Measurements from ENCODE around the gene SLC2A10.

The SLC2A10 gene

DNA sequence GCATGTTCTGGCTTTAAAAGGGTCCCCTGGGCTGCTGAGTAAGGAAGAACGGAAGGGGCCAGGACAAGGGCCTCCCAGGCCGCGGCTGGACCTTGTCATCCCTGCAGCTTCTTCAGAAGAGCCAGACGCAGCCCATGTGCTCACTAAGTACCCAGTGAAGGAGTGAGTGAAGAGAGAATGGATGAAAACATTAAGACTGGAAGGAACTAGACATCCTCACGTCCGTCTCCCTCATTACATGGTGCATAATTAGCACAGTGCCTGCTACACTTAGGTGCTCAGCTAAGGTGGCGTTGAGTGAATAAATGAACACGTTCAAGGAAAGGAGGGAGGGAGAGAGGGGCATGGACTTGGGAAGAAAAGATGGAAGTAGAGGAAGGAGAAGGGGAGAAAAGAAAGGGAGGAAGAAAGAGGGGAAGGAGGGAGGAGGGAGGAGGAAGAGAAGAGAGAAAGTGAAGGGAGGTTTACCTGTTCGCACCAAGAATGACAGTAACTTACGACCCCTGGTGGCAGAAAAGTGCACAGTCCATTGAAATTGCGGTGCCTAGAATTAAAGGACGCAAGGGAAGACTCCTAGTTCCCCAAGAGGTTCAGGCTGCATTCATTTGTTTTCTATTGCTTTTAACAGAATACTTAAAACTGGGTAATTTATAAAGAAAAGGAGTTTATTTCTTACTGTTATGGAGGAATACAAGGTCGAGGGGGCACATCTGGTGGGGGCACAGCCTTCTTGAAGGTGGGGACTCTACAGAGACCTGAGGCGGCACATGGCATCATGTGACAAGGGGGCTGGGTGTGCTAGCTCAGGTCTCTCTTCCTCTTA, 28.2 kb upstream of the SLC2A10 start:
- peak; percentile 41 to 62 for DNase-seq (ENCODE audit: low read depth in 1 of 2, low spot score in 1 of 2)

DNA sequence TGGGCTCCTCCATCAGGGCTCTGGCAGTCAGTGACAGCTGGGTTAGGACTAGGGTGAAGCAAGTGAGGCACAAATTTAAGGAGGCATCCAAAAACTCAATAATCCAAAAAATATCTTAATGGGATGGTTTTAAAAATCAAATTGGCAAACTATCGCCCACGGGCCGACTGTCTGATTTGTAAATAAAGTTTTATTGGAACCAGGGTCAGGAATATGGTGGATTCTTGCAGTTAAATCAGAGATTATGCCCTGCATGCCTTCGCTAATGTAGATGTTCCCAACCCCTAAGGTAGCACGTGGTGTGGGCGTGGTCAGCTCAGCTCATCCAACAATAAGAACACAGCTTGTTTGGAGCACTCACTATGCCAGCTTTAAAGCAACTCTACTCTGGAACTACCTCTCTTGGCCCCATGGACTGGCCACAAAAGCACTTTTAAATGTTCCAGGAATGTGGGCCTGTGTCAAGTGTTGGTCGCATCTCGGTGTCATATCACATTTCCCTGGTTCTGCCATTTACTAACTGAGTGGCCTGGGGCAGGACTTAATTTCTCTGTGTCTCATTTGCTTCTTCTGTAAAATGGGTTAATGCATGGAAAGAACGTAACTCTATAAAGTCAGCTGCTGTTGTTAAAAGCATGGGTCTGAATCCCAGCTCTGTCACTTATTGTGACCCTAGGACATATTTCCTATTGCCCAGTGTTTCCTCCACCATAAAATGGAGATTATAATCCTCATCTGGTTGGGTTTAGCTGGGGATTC, 27.2 kb upstream of the SLC2A10 start:
- DNase-seq (ENCODE audit: low read depth in 1 of 2, low spot score in 1 of 2), result no peak

DNA sequence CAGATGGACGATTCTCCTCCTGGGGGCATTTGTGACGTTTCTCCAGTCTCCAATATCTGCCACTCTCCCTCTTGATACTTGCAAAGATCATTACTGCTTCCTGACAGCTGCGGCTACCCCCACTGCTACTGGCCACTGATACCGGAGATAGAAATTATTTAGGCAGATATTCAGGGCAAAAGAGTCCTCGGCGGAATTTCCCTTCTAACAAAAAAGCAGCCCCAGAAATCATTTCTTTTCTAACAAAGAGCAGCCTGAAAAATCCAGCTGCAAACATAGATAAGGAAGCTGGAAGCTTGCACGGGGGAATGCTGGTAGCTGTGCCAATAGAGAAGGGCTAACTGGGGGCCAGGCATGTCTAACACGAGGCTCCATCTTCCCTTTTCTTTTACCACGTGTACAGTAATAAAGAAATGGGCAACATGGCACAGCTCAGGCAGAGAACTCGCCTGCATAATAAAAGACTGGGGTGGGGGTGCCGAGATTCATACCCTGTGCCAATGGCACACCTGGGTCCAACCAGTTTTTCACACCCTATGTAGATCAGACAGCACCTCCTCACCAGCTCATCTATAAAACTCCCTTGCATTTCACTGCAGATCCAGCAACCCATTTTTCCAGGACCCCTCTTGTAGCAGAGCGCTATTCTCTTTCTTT, 26.3 kb upstream of the SLC2A10 start:
- DNase-seq (ENCODE audit: low read depth in 1 of 2, low spot score in 1 of 2), result no peak

GRCh38 chr20:46683668-46683938, 25.8 kb upstream of the SLC2A10 start:
- no peak for DNase-seq (ENCODE audit: low read depth in 1 of 2, low spot score in 1 of 2)

DNA sequence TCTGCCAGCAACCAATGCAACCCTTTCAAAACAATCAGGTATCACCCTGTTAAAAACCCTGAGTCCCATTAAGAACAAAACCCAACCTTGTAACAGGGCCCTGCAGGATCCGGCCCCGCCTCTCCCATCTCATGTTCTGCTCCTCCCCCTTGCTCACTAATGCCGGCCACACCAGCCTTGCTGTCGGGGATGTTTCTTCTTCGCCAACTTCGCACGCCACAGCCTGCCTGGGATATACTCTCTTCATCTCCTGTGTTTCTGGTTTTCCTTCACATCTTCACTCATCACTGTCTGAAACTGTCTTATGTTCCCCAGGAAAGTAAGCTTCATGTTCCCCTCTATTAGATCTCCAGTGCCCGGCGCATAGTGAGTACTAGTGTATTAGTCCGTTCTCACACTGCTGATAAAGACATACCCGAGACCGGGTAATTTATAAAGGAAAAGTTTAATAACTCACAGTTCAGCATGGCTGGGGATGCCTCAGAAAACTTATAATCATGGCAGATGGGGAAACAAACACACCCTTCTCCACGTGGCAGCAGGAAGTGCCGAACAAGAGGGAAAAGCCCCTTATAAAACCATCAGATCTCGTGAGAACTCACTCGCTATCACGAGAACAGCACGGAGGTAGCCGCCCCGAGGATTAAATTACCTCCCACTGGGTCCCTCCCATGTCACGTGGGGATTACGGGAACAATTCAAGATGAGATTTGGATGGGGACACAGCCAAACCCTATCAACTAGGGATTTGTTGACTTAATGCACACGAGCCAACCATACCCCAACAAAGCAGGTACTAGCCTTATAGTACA, 25.3 kb upstream of the SLC2A10 start:
- DNase-seq (ENCODE audit: low read depth in 1 of 2, low spot score in 1 of 2), result no peak

DNA sequence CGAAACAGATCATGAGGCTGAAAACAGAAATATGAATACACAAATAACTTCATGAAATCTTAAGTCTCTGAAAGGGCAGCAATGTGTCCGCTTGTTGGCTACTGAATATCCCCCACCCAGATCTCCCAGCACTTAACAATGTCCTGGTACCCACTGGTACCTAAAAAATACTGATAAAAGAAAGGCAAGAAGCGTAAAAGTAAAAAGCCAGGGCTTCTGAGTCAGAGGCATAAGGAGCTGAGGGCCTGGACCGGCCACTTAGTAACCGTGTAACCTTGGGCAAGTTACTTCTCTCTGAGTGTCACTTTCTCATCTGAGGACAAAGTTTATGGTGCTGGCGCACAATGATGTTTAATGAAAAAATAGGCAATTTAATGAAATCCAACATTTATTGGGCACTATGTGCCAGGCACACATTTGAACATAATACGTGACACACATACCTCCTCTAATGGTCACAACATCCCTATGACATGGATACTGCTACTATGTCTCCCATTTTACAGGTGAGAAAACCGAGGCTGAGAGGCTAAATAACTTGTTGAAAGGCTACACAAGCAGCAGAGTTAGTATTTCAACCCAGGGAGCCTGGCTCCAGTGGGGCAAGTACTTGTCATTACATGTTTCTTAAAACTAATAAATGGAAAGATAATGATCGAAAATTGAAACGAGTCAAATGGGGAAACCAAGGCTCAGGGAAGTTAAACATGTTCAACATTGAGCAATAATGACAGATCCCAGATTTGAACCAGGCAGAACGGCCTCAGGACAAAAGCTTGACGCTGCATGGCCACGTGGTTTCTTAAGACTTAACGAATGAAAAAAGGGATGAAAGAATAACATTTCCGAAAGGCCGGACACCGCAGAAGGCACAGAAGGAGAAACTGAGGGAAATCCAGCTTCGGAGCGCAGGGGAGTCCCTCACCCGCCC, 21.0 kb upstream of the SLC2A10 start:
- DNase-seq (ENCODE audit: low read depth in 1 of 2, low spot score in 1 of 2), result no peak

DNA sequence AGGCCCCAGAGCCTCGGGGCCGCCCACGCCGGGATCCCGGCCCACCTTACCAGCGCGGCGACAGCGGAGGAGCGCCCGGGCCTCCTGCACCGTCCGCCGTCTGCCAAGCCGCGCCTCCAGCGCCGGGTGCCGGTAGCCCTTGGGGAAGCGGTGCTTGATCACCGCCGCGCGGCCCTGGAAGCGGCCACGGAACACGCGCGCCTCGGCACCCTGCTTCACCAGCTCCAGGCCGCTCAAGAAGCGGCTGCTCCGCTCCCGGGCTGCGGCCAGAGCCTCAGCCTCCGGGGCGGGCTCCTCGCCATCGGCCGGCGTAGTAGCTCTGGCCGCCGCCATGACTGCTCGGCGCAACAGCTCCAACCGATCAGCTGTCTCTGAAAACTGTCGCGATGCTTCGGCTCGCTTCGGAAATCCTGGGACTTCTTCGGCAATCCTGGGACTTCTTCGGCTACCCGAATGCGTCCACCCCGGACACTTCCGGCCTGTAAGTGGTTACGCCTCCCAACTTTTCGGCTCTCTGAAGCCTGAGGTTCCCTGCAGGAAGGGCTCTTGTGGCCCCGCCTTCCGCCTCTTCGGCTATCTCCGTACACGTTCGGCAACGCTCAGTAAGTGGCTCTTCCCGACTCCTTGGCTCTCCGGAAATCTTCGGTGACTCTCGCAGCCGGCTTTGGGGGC, 20.2 kb upstream of the SLC2A10 start, which contains the start of gene TP53RK:
Gene TP53RK, minus strand, starts transcription at position 363 of the 672 bp plus-strand sequence. Its CDS starts 30 bp downstream, at position 333.
- peak; percentile 78 to 95 for DNase-seq (ENCODE audit: low read depth in 1 of 2, low spot score in 1 of 2)

- no peak for DNase-seq (ENCODE audit: low read depth in 1 of 2, low spot score in 1 of 2)
Measured at GRCh38 chr20:46689754-46690085, 19.7 kb upstream of the SLC2A10 start.

GRCh38 chr20:46690219-46691106, 19.0 kb upstream of the SLC2A10 start:
- DNase-seq (ENCODE audit: low read depth in 1 of 2, low spot score in 1 of 2), result no peak

GRCh38 chr20:46691196-46691595, 18.3 kb upstream of the SLC2A10 start:
- no peak for DNase-seq (ENCODE audit: low read depth in 1 of 2, low spot score in 1 of 2)

- DNase-seq (ENCODE audit: low read depth in 1 of 2, low spot score in 1 of 2), result no peak
Measured at GRCh38 chr20:46694484-46694883, 15.0 kb upstream of the SLC2A10 start.

DNA sequence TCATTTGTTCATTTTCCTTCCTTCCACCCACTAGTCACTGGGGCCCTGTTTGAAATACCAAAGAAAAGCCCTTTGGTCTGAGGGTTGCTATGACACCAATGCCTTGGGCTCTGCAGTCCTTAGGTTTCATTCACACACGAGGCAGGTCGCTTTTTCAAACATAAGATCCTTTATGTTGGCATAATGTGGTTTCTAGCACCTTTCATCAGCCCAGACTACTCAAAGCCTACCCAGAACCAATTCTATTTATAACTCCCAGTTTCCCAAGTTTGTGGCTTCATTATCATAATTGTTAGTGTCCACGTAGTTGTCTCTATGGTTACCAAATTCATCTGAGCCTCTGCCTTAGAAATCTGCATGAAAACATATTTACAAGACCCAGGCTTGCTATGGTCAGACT, 13.6 kb upstream of the SLC2A10 start:
- no peak for DNase-seq (ENCODE audit: low read depth in 1 of 2, low spot score in 1 of 2)

DNA sequence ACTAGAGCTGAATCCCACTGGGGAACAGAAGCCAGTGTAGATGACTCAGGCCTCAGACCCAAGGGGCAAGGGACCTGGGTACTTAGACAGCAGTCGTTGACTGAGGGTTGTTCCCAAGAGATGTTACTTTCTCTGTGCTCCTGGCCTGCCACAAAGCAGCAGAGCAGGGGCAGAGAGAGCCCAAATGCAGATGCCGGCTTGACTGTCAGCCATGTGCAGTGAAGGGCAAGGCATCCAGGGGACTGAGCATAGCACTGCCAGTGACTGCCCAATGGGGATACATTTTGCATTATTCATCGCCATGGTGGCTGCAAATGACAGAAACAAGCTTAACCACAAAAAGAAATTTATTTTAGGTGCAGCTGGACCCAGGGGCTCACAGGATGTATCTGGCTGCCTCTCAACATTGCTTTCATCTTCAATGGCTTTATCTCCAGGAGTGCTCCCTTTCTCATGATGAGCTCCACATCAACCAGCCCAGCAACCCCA, 12.6 kb upstream of the SLC2A10 start:
- no peak for DNase-seq (ENCODE audit: low read depth in 1 of 2, low spot score in 1 of 2)

- no peak for DNase-seq (ENCODE audit: low read depth in 1 of 2, low spot score in 1 of 2)
Measured at GRCh38 chr20:46698788-46699187, 10.7 kb upstream of the SLC2A10 start.

- DNase-seq (ENCODE audit: low read depth in 1 of 2, low spot score in 1 of 2), result no peak
Measured at GRCh38 chr20:46699651-46700359, 9.6 kb upstream of the SLC2A10 start.

DNA sequence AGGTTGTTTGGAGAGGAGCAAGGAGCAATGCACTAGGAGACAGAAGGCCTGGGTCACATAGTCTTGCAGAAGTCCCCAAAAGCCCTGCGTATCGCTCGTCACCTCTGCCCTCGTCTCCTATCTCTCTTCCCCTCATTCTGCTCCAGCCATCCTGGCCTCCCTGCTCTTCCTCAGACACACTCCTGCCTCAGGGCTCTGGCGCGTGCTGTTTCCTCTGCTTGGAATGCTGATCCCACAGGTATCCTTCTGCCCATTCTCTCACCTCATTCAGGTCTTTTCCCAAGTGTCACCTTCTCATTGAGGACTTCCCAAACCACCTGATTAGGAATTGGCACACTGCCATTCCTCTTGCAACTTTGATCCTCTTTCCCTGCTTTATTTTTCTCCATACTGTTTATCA, 9.0 kb upstream of the SLC2A10 start:
- no peak for DNase-seq (ENCODE audit: low read depth in 1 of 2, low spot score in 1 of 2)

- no peak for DNase-seq (ENCODE audit: low read depth in 1 of 2, low spot score in 1 of 2)
Measured at GRCh38 chr20:46701057-46701456, 8.4 kb upstream of the SLC2A10 start.

DNA sequence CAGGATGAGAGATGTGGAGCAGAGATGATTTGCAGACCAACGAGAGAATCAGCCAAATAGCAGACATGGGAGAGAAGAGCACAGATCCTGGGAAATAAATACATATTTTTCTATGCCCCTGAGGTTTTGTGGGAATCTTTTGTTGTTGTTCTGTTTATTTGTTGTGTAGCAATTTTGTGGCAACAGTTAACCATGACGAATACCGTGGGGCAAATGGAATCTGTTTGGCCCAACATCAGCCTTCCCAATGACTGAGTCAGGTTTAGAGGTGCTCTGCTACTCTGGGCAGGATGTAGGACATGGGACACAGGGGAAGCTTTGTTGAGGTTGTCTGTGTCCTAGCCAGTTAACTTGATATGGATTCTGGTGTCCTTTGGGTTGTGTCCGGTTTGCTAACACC, 7.9 kb upstream of the SLC2A10 start:
- no peak for DNase-seq (ENCODE audit: low read depth in 1 of 2, low spot score in 1 of 2)
